ENCODE data around the gene CRYBB2.
"Not testable (repeated sequence)": the region's sequence is repeated elsewhere in the genome, so short reads cannot be mapped to it uniquely, and the experiment has no call there.

CRYBB2 gene

DNA sequence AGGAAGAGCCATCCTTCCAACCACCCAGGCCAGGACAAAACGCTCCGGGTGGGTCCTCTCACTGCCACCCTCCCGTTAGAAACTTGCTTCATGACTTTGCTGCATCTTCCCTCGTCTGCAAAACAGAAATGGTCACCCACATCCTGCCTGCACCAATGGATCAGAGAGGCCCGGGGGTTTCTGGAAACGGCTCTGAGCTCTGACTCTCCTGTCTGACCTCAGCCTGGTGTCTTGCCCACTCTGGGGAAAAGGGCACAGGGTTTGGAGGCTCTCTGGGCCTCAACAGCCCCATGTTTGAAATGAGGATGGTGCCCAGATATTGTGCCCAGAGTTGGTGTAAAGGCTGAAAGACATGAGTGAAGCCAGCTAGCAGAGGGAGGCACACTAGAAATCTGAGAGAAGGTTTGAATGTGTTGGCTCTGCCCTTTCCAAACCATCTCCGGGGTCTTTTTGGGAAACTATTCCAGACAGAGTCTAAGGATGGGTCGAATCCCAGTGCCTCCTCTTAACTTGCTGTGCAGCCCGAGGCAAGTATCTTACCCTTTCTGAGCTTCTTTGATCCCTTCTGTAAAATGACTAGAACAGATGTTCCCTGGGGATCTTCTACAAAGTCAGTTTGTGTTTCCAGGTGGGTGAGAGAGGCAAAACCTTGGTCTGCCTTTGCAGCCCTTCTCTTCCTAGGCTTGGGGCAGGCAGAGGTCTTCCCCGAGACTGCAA is 17.7 kb upstream of the CRYBB2 start:
- Histone ChIP-seq H3K4me1 (ENCODE audit: insufficient read depth, low read length) (no peaks in the 10 kb centered on the region), H3K4me3 (ENCODE audit: low read length) (no peak overlapping the region), H3K9me3 (ENCODE audit: insufficient read depth, low read depth, low read length) (no peaks in the 10 kb centered on the region), H3K27ac (ENCODE audit: low read length) (no peak overlapping the region), H3K36me3 (ENCODE audit: insufficient read depth, low read depth, low read length) (no peaks in the 10 kb centered on the region), H3K27me3 (ENCODE audit: insufficient read depth, low read length) (no peaks in the 10 kb centered on the region), H3K9ac (ENCODE audit: low read depth, low read length) (no peak overlapping the region)

DNA sequence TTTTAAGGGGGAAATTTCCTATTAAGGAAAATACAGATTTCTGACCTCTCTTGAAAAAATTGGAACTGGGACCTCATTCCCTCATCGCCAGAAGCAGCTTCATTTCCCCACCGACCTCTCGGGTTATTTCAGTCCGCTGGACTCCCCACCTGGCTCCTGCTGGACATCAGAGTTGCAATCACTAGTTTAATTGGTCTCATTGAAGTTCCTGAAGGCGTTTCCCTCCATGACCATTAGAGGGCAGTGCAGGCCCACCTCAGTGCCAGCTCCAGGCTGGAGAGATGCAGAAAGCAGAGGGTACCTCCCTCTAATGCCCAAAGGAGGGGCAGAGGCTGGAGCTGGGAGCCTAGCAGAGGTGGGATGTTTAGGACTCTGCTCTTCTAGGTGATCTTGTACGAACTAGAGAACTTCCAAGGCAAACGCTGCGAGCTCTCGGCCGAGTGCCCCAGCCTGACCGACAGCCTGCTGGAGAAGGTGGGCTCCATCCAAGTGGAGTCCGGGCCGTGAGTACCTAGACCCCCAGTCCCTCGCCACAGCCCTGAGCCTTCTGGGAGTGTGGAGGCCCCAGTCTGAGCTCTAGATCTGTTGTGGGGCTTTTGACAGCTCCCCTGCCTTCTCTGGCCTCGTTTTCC is 17.0 kb upstream of the CRYBB2 start:
- Histone ChIP-seq H3K36me3 (ENCODE audit: insufficient read depth, low read depth, low read length) (no peaks in the 10 kb centered on the region), H3K9me3 (ENCODE audit: insufficient read depth, low read depth, low read length) (no peaks in the 10 kb centered on the region), H3K27me3 (ENCODE audit: insufficient read depth, low read length) (no peaks in the 10 kb centered on the region), H3K27ac (ENCODE audit: low read length) (no peak overlapping the region), H3K9ac (ENCODE audit: low read depth, low read length) (no peak overlapping the region), H3K4me3 (ENCODE audit: low read length) (no peak overlapping the region), H3K4me1 (ENCODE audit: insufficient read depth, low read length) (no peaks in the 10 kb centered on the region)

DNA sequence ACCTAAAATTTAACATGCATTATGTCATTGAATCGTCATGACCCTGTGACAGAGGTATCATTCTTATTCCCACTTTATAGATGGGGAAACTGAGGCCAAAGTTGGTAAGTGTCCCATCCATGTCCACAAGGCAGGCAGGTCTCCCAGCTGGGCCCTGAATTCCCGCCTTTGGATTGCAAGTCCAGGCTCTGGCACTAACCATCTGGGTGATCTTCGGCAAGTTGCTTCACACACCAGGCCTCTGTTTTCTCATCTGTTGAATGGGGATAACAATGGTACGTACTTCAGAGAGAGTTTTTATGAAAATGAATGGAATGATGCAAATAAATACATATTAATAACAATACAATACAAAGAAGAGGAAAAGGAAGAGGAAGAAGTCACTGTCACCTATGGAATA is 16.4 kb upstream of the CRYBB2 start:
- no peaks in the 10 kb centered on the region for H3K4me1 ChIP-seq (ENCODE audit: insufficient read depth, low read length)

DNA sequence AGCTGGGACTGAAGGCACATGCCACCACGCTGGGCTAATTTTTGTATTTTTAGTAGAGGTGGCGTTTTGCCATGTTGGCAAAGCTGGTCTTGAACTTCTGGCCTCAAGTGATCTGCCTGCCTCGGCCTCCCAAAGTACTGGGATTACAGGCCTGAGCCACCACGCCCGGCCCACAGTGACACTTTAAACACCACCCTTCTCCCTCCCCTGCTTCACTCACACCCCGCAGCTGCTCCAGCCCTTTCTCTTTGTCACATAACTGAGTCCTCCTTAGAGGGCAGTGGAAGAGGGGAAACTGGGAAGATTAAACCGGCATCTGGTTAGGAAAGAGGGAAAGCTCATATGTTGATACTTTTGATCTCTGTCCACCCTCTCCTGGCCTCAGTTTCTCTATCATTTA is 14.9 kb upstream of the CRYBB2 start:
- not testable (repeated sequence) for H3K9me3 ChIP-seq (ENCODE audit: insufficient read depth, low read depth, low read length); H3K4me3 ChIP-seq (ENCODE audit: low read length); H3K27ac ChIP-seq (ENCODE audit: low read length); H3K9ac ChIP-seq (ENCODE audit: low read depth, low read length); H3K36me3 ChIP-seq (ENCODE audit: insufficient read depth, low read depth, low read length); H3K27me3 ChIP-seq (ENCODE audit: insufficient read depth, low read length); H3K4me1 ChIP-seq (ENCODE audit: insufficient read depth, low read length)

More for the DNA sequence above, 16.4 kb upstream of the CRYBB2 start:
- H3K36me3 ChIP-seq (ENCODE audit: insufficient read depth, low read depth, low read length), result no peaks in the 10 kb centered on the region
- H3K9me3 ChIP-seq (ENCODE audit: insufficient read depth, low read depth, low read length), result no peaks in the 10 kb centered on the region
- H3K4me3 ChIP-seq (ENCODE audit: low read length), result no peak overlapping the region
- H3K27me3 ChIP-seq (ENCODE audit: insufficient read depth, low read length), result no peaks in the 10 kb centered on the region
- H3K9ac ChIP-seq (ENCODE audit: low read depth, low read length), result no peak overlapping the region
- no peak overlapping the region for H3K27ac ChIP-seq (ENCODE audit: low read length)

DNA sequence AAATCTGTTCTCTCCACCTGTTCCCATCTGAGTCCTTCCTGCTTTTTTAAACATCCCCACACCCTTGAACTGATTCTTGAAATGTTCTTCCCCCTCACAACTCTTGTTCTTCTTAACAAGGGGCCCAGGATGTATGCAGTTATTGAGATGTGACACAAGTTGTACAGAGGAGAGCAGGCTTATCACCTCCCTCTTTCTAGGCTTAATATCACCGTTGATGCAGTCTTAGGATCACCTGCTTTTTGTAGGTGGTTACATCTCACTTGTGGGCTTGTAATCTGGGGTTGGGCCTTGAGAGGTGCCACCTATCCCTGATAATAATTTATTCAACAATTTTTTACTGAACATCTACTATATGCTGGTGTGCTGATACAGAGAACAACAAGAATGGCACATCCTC is 13.6 kb upstream of the CRYBB2 start:
- H3K9ac ChIP-seq (ENCODE audit: low read depth, low read length), result no peak overlapping the region
- H3K27ac ChIP-seq (ENCODE audit: low read length), result no peak overlapping the region
- no peaks in the 10 kb centered on the region for H3K36me3 ChIP-seq (ENCODE audit: insufficient read depth, low read depth, low read length)
- H3K4me3 ChIP-seq (ENCODE audit: low read length), result no peak overlapping the region
- no peaks in the 10 kb centered on the region for H3K27me3 ChIP-seq (ENCODE audit: insufficient read depth, low read length)
- H3K9me3 ChIP-seq (ENCODE audit: insufficient read depth, low read depth, low read length), result no peaks in the 10 kb centered on the region
- no peaks in the 10 kb centered on the region for H3K4me1 ChIP-seq (ENCODE audit: insufficient read depth, low read length)

DNA sequence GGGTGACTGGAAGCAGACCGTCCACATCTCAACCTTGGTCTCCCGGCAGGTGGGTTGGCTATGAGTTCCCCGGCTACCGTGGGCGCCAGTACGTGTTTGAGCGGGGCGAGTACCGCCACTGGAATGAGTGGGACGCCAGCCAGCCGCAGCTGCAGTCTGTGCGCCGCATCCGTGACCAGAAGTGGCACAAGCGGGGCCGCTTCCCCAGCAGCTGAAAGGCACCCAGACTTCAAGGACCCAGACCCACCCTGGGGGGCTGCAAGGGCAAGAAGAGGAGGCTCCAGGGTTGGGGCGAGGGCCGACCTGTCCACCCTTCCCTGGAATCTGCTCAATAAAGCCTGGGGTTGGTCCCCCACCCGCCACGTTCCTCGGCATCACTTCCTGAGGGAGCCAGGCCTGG is 12.4 kb upstream of the CRYBB2 start:
- Histone ChIP-seq H3K9ac (ENCODE audit: low read depth, low read length) (no peak overlapping the region), H3K9me3 (ENCODE audit: insufficient read depth, low read depth, low read length) (no peaks in the 10 kb centered on the region), H3K4me3 (ENCODE audit: low read length) (no peak overlapping the region), H3K36me3 (ENCODE audit: insufficient read depth, low read depth, low read length) (no peaks in the 10 kb centered on the region), H3K27ac (ENCODE audit: low read length) (no peak overlapping the region), H3K27me3 (ENCODE audit: insufficient read depth, low read length) (no peaks in the 10 kb centered on the region), H3K4me1 (ENCODE audit: insufficient read depth, low read length) (no peaks in the 10 kb centered on the region)

DNA sequence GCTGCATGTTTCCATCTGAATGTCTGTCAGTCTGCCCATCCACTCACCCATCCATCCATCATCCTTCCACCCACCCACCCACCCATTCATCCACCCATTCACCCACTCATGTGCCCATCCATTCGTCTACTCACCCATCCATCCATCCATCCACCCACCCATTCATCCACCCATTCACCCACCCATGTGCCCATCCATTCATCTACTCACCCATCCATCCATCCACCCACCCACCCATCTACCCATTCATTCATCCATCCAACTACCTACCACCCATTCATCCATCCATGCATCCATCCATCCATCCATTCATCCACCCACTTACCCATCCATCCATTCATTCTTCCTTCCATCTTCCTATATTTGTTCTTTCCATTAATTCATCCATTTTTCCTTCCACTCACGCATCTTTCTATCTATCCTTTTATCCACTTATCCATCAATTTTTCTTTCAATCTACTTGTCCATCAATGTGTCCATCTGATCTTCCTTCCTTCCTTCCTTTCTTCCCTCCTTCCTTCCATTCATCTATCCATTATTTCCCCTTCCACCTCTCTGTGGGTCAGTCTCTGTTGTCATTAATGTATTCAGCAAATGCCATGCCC is 11.8 kb upstream of the CRYBB2 start:
- H3K27me3 ChIP-seq (ENCODE audit: insufficient read depth, low read length), result no peaks in the 10 kb centered on the region
- H3K9ac ChIP-seq (ENCODE audit: low read depth, low read length), result no peak overlapping the region
- no peak overlapping the region for H3K27ac ChIP-seq (ENCODE audit: low read length)
- no peaks in the 10 kb centered on the region for H3K36me3 ChIP-seq (ENCODE audit: insufficient read depth, low read depth, low read length)
- no peak overlapping the region for H3K4me3 ChIP-seq (ENCODE audit: low read length)
- H3K4me1 ChIP-seq (ENCODE audit: insufficient read depth, low read length), result no peaks in the 10 kb centered on the region
- H3K9me3 ChIP-seq (ENCODE audit: insufficient read depth, low read depth, low read length), result no peaks in the 10 kb centered on the region

DNA sequence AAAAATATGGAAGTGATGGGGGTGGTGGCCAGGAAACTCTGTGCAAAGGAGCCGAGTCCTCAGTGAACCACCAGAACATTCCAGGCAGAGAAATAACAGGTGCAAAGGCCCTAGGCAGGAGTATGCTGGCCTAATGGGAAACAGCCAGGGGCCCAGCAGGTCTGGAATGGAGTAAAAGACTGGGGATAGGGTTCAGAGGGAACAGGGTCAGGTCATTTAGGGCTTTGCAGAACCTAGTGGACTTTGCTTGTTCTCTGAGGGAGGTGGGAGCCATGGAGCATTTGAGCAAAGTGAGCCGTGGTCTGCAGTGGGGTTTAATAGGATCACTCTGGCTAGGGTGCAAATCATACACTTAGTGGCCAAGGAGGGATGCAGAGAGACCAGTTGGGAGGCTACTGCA is 11.1 kb upstream of the CRYBB2 start:
- peaks cover 1% of the 10 kb centered on the region; the same call in 1 of the 2 replicates for H3K9me3 ChIP-seq (ENCODE audit: insufficient read depth, low read depth, low read length)
- no peak overlapping the region for H3K9ac ChIP-seq (ENCODE audit: low read depth, low read length)
- no peaks in the 10 kb centered on the region for H3K36me3 ChIP-seq (ENCODE audit: insufficient read depth, low read depth, low read length)
- no peak overlapping the region for H3K4me3 ChIP-seq (ENCODE audit: low read length)
- no peaks in the 10 kb centered on the region for H3K27me3 ChIP-seq (ENCODE audit: insufficient read depth, low read length)
- H3K27ac ChIP-seq (ENCODE audit: low read length), result no peak overlapping the region
- no peaks in the 10 kb centered on the region for H3K4me1 ChIP-seq (ENCODE audit: insufficient read depth, low read length)

DNA sequence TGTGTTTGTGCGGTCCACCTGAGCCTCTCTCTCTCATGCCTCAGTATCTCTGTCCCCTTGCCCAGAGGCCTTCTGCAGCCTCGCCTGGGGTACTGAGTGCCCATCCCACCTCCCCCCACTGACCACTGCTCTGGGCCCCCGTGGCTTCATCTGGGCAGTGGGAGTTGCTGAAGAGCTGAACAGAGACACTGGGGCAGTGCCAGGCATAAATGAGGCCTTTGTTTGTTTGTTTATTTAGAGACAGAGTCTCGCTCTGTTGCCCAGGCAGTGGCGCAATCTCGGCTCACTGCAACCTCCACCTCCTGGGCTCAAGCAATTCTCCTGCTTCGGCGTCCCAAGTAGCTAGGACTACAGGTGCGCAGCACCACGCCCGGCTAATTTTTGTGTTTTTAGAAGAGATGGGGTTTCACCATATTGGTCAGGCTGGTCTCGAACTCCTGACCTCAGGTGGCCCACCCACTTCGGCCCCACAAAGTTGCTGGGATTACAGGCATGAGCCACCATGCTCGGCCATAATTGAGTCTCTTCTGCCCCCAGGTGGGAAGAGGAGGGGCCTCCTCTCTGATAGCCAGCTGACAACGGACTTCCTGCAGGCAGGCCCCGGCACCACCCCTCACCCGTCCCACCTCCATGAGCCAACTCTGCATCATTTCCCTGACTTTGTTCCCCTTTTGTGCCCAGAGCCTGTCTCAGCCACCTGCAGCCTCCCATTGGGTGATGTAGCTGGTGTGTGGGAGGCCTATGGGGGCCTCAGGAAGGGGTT is 10.5 kb upstream of the CRYBB2 start:
- H3K4me1 ChIP-seq (ENCODE audit: insufficient read depth, low read length), result no peaks in the 10 kb centered on the region
- H3K9ac ChIP-seq (ENCODE audit: low read depth, low read length), result no peak overlapping the region
- no peak overlapping the region for H3K4me3 ChIP-seq (ENCODE audit: low read length)
- H3K27me3 ChIP-seq (ENCODE audit: insufficient read depth, low read length), result no peaks in the 10 kb centered on the region
- peaks cover 7% of the 10 kb centered on the region; the same call in 1 of the 2 replicates for H3K9me3 ChIP-seq (ENCODE audit: insufficient read depth, low read depth, low read length)
- H3K36me3 ChIP-seq (ENCODE audit: insufficient read depth, low read depth, low read length), result no peaks in the 10 kb centered on the region
- no peak overlapping the region for H3K27ac ChIP-seq (ENCODE audit: low read length)

DNA sequence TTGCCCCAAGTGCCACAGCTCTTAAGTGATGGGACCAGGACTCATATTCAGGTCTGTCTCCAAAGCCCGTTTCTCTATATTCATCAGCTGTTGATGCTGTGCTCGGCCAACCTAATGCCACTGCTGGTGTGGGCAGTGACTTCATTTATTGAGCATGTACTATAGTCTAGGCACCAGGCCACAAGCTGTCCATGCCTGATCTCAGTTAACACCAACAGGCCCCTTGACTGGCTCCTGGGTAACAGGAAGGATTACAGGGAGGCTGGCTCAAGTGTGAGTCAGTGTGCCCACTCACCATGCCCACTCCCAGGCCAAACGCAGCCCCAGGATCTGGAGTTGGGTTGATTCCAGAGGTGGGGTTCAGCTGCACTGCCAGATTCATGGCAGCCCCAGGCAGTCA is 8.6 kb upstream of the CRYBB2 start:
- no peaks in the 10 kb centered on the region for H3K36me3 ChIP-seq (ENCODE audit: insufficient read depth, low read depth, low read length)
- no peak overlapping the region for H3K9ac ChIP-seq (ENCODE audit: low read depth, low read length)
- H3K27ac ChIP-seq (ENCODE audit: low read length), result no peak overlapping the region
- H3K4me3 ChIP-seq (ENCODE audit: low read length), result no peak overlapping the region
- H3K9me3 ChIP-seq (ENCODE audit: insufficient read depth, low read depth, low read length), result peaks cover 10% of the 10 kb centered on the region; the same call in 1 of the 2 replicates
- H3K4me1 ChIP-seq (ENCODE audit: insufficient read depth, low read length), result no peaks in the 10 kb centered on the region
- no peaks in the 10 kb centered on the region for H3K27me3 ChIP-seq (ENCODE audit: insufficient read depth, low read length)

DNA sequence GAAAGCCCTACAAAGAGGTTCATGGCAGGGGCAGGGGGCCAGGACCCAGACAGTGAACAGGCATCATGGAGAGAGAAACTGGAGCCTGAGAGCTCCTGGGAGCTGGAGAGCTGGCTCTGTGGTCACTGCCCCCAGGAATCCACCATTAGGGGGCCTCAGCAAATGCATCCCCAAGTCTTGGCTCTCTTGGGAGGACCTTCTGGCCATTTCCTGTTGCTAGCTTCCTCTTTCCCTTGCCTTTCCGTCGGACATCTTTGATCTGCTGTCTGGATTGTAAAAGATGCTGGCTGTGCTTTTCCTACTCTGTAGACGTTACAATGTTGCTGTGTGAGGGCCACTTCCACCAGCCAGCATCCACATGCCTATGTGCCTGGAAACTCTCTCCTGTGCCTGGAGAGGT is 7.1 kb upstream of the CRYBB2 start:
- Histone ChIP-seq H3K9ac (ENCODE audit: low read depth, low read length) (no peak overlapping the region), H3K27ac (ENCODE audit: low read length) (no peak overlapping the region)

More for the DNA sequence above, 7.1 kb upstream of the CRYBB2 start:
- Histone ChIP-seq H3K4me1 (ENCODE audit: insufficient read depth, low read length) (no peaks in the 10 kb centered on the region), H3K9me3 (ENCODE audit: insufficient read depth, low read depth, low read length) (peaks cover 10% of the 10 kb centered on the region; the same call in 1 of the 2 replicates), H3K27me3 (ENCODE audit: insufficient read depth, low read length) (no peaks in the 10 kb centered on the region), H3K36me3 (ENCODE audit: insufficient read depth, low read depth, low read length) (no peaks in the 10 kb centered on the region), H3K4me3 (ENCODE audit: low read length) (no peak overlapping the region)

Data from iPS-20b (cell line).